ENCODE results near the gene AKAP6.

DNA sequence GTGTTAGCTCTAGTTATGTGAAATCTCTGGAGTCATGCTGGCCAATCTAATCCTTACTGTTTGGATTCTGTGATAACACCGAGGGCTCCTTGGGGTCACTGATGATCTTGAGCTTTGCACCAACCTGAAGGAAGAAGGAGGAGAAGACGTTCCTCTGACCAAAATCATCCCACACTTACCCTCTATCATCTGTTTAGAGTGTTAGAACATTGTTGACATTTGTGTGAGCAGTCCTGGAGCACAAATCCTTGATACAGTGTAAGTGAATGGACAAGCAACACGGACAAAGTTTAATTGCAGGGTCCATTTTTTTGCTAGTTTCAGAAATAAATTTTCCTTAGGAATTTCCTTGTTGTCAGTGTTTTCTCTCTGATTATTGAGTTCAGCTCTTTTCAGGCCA lies 181.7 kb downstream of the AKAP6 start:
- TF ChIP-seq CTCF (IDR thresholded peaks at IDR 0.05 in 2 of 3, conservative IDR thresholded peaks at IDR 0.05 in 1 of 3; ENCODE audit: borderline replicate concordance in 1 of 3, insufficient read depth in 1 of 3, low read depth in 2 of 3, low read length in 2 of 3) (no peak), POLR2A (IDR thresholded peaks at IDR 0.05; ENCODE audit: borderline replicate concordance, extremely low read depth, insufficient read depth, insufficient read length) (no peak), MAX (IDR thresholded peaks at IDR 0.05) (no peak)
